Measurements from ENCODE around the gene RIPOR2. TPM values are rescaled to one million over a fixed set of nuclear protein-coding genes. Genes with fewer than 3 reads are reported as not detected.
A peak's percentile ranks its signal among the peaks of the same experiment; 100 is the strongest.

The RIPOR2 gene
- total and polyA plus RNA-seq, 2 of the 13 experiments (the other 11 are each of a cell fraction or from before 2014, with no cell fraction given): 0.02 to 0.05 TPM

GRCh38 chr6:24798740-24799540, 136.8 kb downstream of the RIPOR2 start, which contains the start of gene ARMH2 (continued):
- no peak for TF ChIP-seq ZNF407 (CRISPR knock-in tag; IDR thresholded peaks at IDR 0.05; ENCODE audit: not compliant biosample characterization)
- TF ChIP-seq ZNF274 (CRISPR knock-in tag; IDR thresholded peaks at IDR 0.05): no peak
- TF ChIP-seq U2AF1 (optimal IDR thresholded peaks at IDR 0.05; ENCODE audit: low read depth, low read length): no peak
- TF ChIP-seq SMAD1 (CRISPR knock-in tag; IDR thresholded peaks at IDR 0.05; ENCODE audit: borderline replicate concordance, low read depth): no peak
- peak; percentile 18; the same call in 1 of the 2 replicates for TF ChIP-seq RFX1 (IDR thresholded peaks at IDR 0.05)
- TF ChIP-seq MEIS2 (CRISPR knock-in tag; IDR thresholded peaks at IDR 0.05): no peak
- no peak for TF ChIP-seq NFE2L1 (CRISPR knock-in tag; IDR thresholded peaks at IDR 0.05; ENCODE audit: borderline replicate concordance)
- no peak for TF ChIP-seq ZNF367 (CRISPR knock-in tag; IDR thresholded peaks at IDR 0.05; ENCODE audit: borderline replicate concordance)
- TF ChIP-seq ZBTB39 (CRISPR knock-in tag; IDR thresholded peaks at IDR 0.05): 0 out of 2 replicates have a peak, but pooled peaks have one; percentile 71
- no peak for TF ChIP-seq ZNF24 (IDR thresholded peaks at IDR 0.05)
- no peak for TF ChIP-seq ARID2 (CRISPR knock-in tag; IDR thresholded peaks at IDR 0.05; ENCODE audit: borderline replicate concordance)
- 0 out of 2 replicates have a peak, but pooled peaks have one; percentile 29 for TF ChIP-seq KLF12 (CRISPR knock-in tag; IDR thresholded peaks at IDR 0.05; ENCODE audit: borderline replicate concordance)
- no peak for TF ChIP-seq ATF7-NPFF (CRISPR knock-in tag; IDR thresholded peaks at IDR 0.05; ENCODE audit: low read depth)
- no peak for TF ChIP-seq ZNF292 (CRISPR knock-in tag; IDR thresholded peaks at IDR 0.05; ENCODE audit: borderline replicate concordance, low read depth)
- no peak for TF ChIP-seq PRDM4 (CRISPR knock-in tag; IDR thresholded peaks at IDR 0.05; ENCODE audit: borderline replicate concordance)
